ENCODE measurements around the gene ECI1. TPM values are rescaled to one million over a fixed set of nuclear protein-coding genes. Genes with fewer than 3 reads are reported as not detected.
A peak's percentile ranks its signal among the peaks of the same experiment; 100 is the strongest.

ECI1 gene
- total and polyA plus RNA-seq, 2 of the 13 experiments (the other 11 are each of a cell fraction or from before 2014, with no cell fraction given), result 82.0 to 102 TPM

- peak; percentile 76; the same call in 1 of the 2 replicates for TF ChIP-seq SNAPC4 (CRISPR knock-in tag; IDR thresholded peaks at IDR 0.05)
- TF ChIP-seq TGIF2 (CRISPR knock-in tag; IDR thresholded peaks at IDR 0.05), result peak; percentile 33; the same call in 1 of the 2 replicates
- no peak for TF ChIP-seq ZFP36L1 (CRISPR knock-in tag; IDR thresholded peaks at IDR 0.05)
- peak; percentile 28; the same call in 1 of the 2 replicates for TF ChIP-seq CTCF (CRISPR knock-in tag; IDR thresholded peaks at IDR 0.05)
- 0 out of 2 replicates have a peak, but pooled peaks have one; percentile 13 for TF ChIP-seq NR2F2 (IDR thresholded peaks at IDR 0.05; ENCODE audit: borderline replicate concordance, low read depth)
- TF ChIP-seq ZNF337 (CRISPR knock-in tag; IDR thresholded peaks at IDR 0.05; ENCODE audit: borderline replicate concordance, low read depth), result 0 out of 2 replicates have a peak, but pooled peaks have one; percentile 35
- TF ChIP-seq GZF1 (CRISPR knock-in tag; IDR thresholded peaks at IDR 0.05), result peak; percentile 29; the same call in 1 of the 2 replicates
- TF ChIP-seq ZBTB33 (CRISPR knock-in tag; IDR thresholded peaks at IDR 0.05), result no peak
- TF ChIP-seq MNT (IDR thresholded peaks at IDR 0.05), result 0 out of 2 replicates have a peak, but pooled peaks have one; percentile 36
- peak; percentile 48; the same call in 1 of the 2 replicates for TF ChIP-seq ZNF12 (CRISPR knock-in tag; IDR thresholded peaks at IDR 0.05)
- peak; percentile 100 for TF ChIP-seq CREB1 (IDR thresholded peaks at IDR 0.05)
- peak; percentile 100 for TF ChIP-seq CREB1 (CRISPR knock-in tag; IDR thresholded peaks at IDR 0.05)
- peak; percentile 96 for TF ChIP-seq ZGPAT (CRISPR knock-in tag; IDR thresholded peaks at IDR 0.05)
Measured at GRCh38 chr16:2267913-2268666, 16.7 kb upstream of the ECI1 start, which contains the start of gene RNPS1 (continued).

Data from HepG2 (cell line).